GM23338 (cell line): ENCODE results near the gene MKI67. TPM values are rescaled to one million over a fixed set of nuclear protein-coding genes. Genes with fewer than 3 reads are reported as not detected.

Experiments
- ATAC-seq: fragments of 200-7000 bp; cut with Tn5 transposase; 3 replicates; pipeline ENCODE4 v1.9.1; 2020
- DNase-seq: peaks from one replicate; pipeline ENCODE4 v3.0.0-alpha.2; 2015; ENCODE audit warnings: low spot score
- H2AFZ ChIP-seq: fragments of 200-600 bp; sonication (generic); 2 replicates; pipeline ENCODE4 v1.8.0; 2016; ENCODE audit warnings: antibody characterized with exemption, mild to moderate bottlenecking, moderate library complexity
- H3F3A ChIP-seq: fragments of 200-600 bp; sonication (generic); replicated peaks from 2 replicates; pipeline ENCODE4 v1.8.0; 2017; ENCODE audit warnings: antibody characterized with exemption, mixed run types, low read depth
- H3K27ac ChIP-seq: fragments of 200-600 bp; sonication (generic); 2 replicates; pipeline ENCODE4 v1.6.1; 2016; ENCODE audit warnings: low read depth
- H3K27me3 ChIP-seq: fragments of 200-600 bp; sonication (generic); 2 replicates; pipeline ENCODE4 v1.8.0; 2016; ENCODE audit warnings: mild to moderate bottlenecking, mixed run types, moderate library complexity; ENCODE audit not compliant: insufficient read depth
- H3K36me3 ChIP-seq: fragments of 200-600 bp; sonication (generic); 2 replicates; pipeline ENCODE4 v1.8.0; 2016; ENCODE audit warnings: mild to moderate bottlenecking; ENCODE audit not compliant: insufficient read depth
- H3K4me1 ChIP-seq: fragments of 200-600 bp; sonication (generic); 2 replicates; pipeline ENCODE4 v1.8.0; 2016; ENCODE audit warnings: mild to moderate bottlenecking, moderate library complexity; ENCODE audit not compliant: insufficient read depth
- H3K4me2 ChIP-seq: fragments of 200-600 bp; sonication (generic); 2 replicates; pipeline ENCODE4 v1.7.1; 2017; ENCODE audit warnings: mixed run types
- H3K4me3 ChIP-seq: fragments of 200-600 bp; sonication (generic); 2 replicates; pipeline ENCODE4 v1.6.1; 2016; ENCODE audit warnings: mixed run types
- H3K79me2 ChIP-seq: fragments of 200-600 bp; sonication (generic); replicated peaks from 2 replicates; pipeline ENCODE4 v1.8.0; 2017; ENCODE audit warnings: mild to moderate bottlenecking; ENCODE audit not compliant: insufficient read depth
- H3K9me2 ChIP-seq: fragments of 200-600 bp; sonication (generic); 2 replicates; pipeline ENCODE4 v1.8.0; 2017; ENCODE audit not compliant: insufficient read depth
- H4K20me1 ChIP-seq: fragments of 200-600 bp; sonication (generic); replicated peaks from 2 replicates; pipeline ENCODE4 v1.8.0; 2017; ENCODE audit warnings: mild to moderate bottlenecking; ENCODE audit not compliant: insufficient read depth
- H3K27ac Mint-ChIP-seq: 2 replicates; pipeline ENCODE4 v1.8.0; 2020; ENCODE audit warnings: inconsistent platforms, mild to moderate bottlenecking, moderate library complexity, mixed read lengths
- H3K27me3 Mint-ChIP-seq: 3 replicates; pipeline ENCODE4 v1.8.0; 2022; ENCODE audit warnings: low read depth, mild to moderate bottlenecking, moderate library complexity, mixed read lengths, inconsistent platforms; ENCODE audit not compliant: insufficient read depth, poor library complexity
- H3K36me3 Mint-ChIP-seq: 3 replicates; pipeline ENCODE4 v1.8.0; 2021; ENCODE audit warnings: low read depth, mild to moderate bottlenecking, inconsistent platforms, moderate library complexity, mixed read lengths
- H3K4me1 Mint-ChIP-seq: 3 replicates; pipeline ENCODE4 v1.8.0; 2020; ENCODE audit warnings: mild to moderate bottlenecking, inconsistent platforms, mixed read lengths
- H3K4me3 Mint-ChIP-seq: 3 replicates; pipeline ENCODE4 v1.8.0; 2021; ENCODE audit warnings: moderate library complexity, mild to moderate bottlenecking, inconsistent platforms, mixed read lengths
- H3K9me3 Mint-ChIP-seq: 3 replicates; pipeline ENCODE4 v1.8.0; 2020; ENCODE audit warnings: moderate library complexity, mild to moderate bottlenecking, inconsistent platforms, mixed read lengths
- CREB1 ChIP-seq: fragments of 250-450 bp; sonication (Bioruptor Pico); IDR thresholded peaks from 2 replicates; pipeline ENCODE4 v1.5.0; 2020; ENCODE audit warnings: low read depth, mild to moderate bottlenecking, moderate library complexity
- CTCF ChIP-seq, 2 experiments: fragments of 200-600 bp in 1 of 2; sonication (generic) in 1 of 2; conservative IDR thresholded peaks; 2 replicates each; pipeline versions ENCODE4 v1.5.1 to v1.6.1; 2016 to 2017; ENCODE audit warnings: antibody characterized with exemption in 2 of 2, low read depth in 2 of 2, mild to moderate bottlenecking in 2 of 2, moderate library complexity in 1 of 2
- EZH2 ChIP-seq: fragments of 200-600 bp; sonication (generic); IDR thresholded peaks from one replicate; pipeline ENCODE4 v1.8.0; 2017; ENCODE audit warnings: antibody characterized with exemption, mild to moderate bottlenecking, low read depth; ENCODE audit not compliant: unreplicated experiment
- EZH2phosphoT487 ChIP-seq: fragments of 200-600 bp; sonication (generic); IDR thresholded peaks from one replicate; pipeline ENCODE4 v1.8.1; 2018; ENCODE audit warnings: antibody characterized with exemption; ENCODE audit not compliant: unreplicated experiment
- JUNB ChIP-seq: IDR thresholded peaks from one replicate; pipeline ENCODE4 v1.6.1; 2016; ENCODE audit warnings: antibody characterized with exemption; ENCODE audit not compliant: unreplicated experiment
- POLR2AphosphoS5 ChIP-seq: IDR thresholded peaks from 2 replicates; pipeline ENCODE4 v1.6.1; 2016; ENCODE audit warnings: antibody characterized with exemption, low read depth
- STAT1 ChIP-seq: IDR thresholded peaks from one replicate; pipeline ENCODE4 v1.6.1; 2016; ENCODE audit warnings: antibody characterized with exemption; ENCODE audit not compliant: unreplicated experiment
- ZNF114 ChIP-seq: fragments of 250-450 bp; sonication (Bioruptor Pico); IDR thresholded peaks from 2 replicates; pipeline ENCODE4 v1.5.0; 2020; ENCODE audit warnings: mild to moderate bottlenecking, moderate library complexity
- ZNF462 ChIP-seq: fragments of 250-450 bp; sonication (Bioruptor Pico); IDR thresholded peaks from 2 replicates; pipeline ENCODE4 v1.5.0; 2020; ENCODE audit warnings: mild to moderate bottlenecking, moderate library complexity
- polyA plus RNA-seq: library from polyadenylated mRNA; unstranded; fragments of >200 nt; fragmentation: Nextera tagmentation; extraction: Ambion mirVana; gene quantifications from 2 replicates; pipeline ENCODE4 v1.2.1, GENCODE V29; 2016
- total RNA-seq: library from RNA; depleted of rRNA; stranded (reverse); fragments of >200 nt; shearing (Covaris generic); gene quantifications from 2 replicates; pipeline ENCODE4 v1.2.3, GENCODE V29; 2014
- TF ChIP-seq, protein P1 (sequence below): IDR thresholded peaks from one replicate; pipeline ENCODE4 v1.6.1; 2018; ENCODE audit warnings: antibody characterized with exemption; ENCODE audit not compliant: unreplicated experiment

Gene MKI67
- total and polyA plus RNA-seq, 2 experiments from 2014 or later, result 58.0 to 103 TPM

GRCh38 chr10:128166151-128166550, 39.9 kb upstream of the MKI67 start:
- Mint-ChIP-seq H3K27ac (no peak overlapping the region), H3K9me3 (peaks cover 3% of the 10 kb centered on the region; the same call in 1 of the 3 replicates), H3K4me3 (no peak overlapping the region), H3K27me3 (peaks cover 10% of the 10 kb centered on the region), H3K4me1 (peaks cover 9% of the 10 kb centered on the region; the same call in 2 of the 3 replicates), H3K36me3 (no peaks in the 10 kb centered on the region)
- Histone ChIP-seq H4K20me1 (no peaks in the 10 kb centered on the region), H2AFZ (no peak overlapping the region), H3F3A (no peaks in the 10 kb centered on the region), H3K4me3 (no peak overlapping the region), H3K9me2 (no peaks in the 10 kb centered on the region), H3K27me3 (no peaks in the 10 kb centered on the region), H3K79me2 (no peaks in the 10 kb centered on the region), H3K36me3 (no peaks in the 10 kb centered on the region), H3K4me1 (peaks cover 7% of the 10 kb centered on the region), H3K4me2 (no peak overlapping the region), H3K27ac (no peak overlapping the region)
- DNase-seq (no peak), ATAC-seq (no peak)
- no peak for TF ChIP-seq EZH2
- TF ChIP-seq ZNF114 (CRISPR knock-in tag), result no peak

DNA sequence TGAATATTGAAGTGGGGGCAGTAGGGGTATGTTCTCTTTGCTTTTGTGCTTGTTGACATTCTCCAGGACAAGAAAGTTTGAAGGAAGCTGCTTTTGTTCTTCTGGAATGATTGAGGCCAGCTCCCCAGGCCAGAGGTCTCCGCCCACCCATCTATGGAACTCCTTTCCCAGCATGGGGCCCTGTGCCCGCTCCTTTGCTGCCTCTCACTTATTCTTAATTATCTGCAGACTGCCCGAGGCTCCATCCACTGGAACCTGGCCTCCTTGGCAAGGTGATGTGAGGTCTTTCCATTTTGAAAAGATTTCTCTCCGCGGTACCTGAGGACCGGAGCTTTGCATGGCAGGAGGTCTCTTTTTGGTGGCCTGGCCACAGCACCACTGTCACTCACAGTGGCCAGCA, 39.3 kb upstream of the MKI67 start:
- Histone ChIP-seq H3K9me2 (no peaks in the 10 kb centered on the region), H3K27me3 (no peaks in the 10 kb centered on the region), H3F3A (no peaks in the 10 kb centered on the region), H3K4me3 (no peak overlapping the region), H4K20me1 (no peaks in the 10 kb centered on the region), H3K36me3 (no peaks in the 10 kb centered on the region), H3K4me1 (peaks cover 7% of the 10 kb centered on the region), H2AFZ (no peak overlapping the region), H3K79me2 (no peaks in the 10 kb centered on the region), H3K27ac (no peak overlapping the region), H3K4me2 (no peak overlapping the region)
- DNase-seq (no peak), ATAC-seq (no peak)
- H3K27ac Mint-ChIP-seq, result no peak overlapping the region
- peaks cover 9% of the 10 kb centered on the region; the same call in 2 of the 3 replicates for H3K4me1 Mint-ChIP-seq
- H3K36me3 Mint-ChIP-seq, result no peaks in the 10 kb centered on the region
- H3K27me3 Mint-ChIP-seq, result peaks cover 10% of the 10 kb centered on the region
- H3K4me3 Mint-ChIP-seq, result no peak overlapping the region
- no peaks in the 10 kb centered on the region for H3K9me3 Mint-ChIP-seq
- TF ChIP-seq ZNF462 (CRISPR knock-in tag) (no peak), CTCF (conservative IDR thresholded peaks at IDR 0.05; ENCODE audit: low read depth in 2 of 2) (no peak), POLR2AphosphoS5 (no peak), ZNF114 (CRISPR knock-in tag) (no peak), STAT1 (no peak), EZH2phosphoT487 (no peak), JUNB (no peak), CREB1 (CRISPR knock-in tag) (no peak)
- TF ChIP-seq, protein P1, sequence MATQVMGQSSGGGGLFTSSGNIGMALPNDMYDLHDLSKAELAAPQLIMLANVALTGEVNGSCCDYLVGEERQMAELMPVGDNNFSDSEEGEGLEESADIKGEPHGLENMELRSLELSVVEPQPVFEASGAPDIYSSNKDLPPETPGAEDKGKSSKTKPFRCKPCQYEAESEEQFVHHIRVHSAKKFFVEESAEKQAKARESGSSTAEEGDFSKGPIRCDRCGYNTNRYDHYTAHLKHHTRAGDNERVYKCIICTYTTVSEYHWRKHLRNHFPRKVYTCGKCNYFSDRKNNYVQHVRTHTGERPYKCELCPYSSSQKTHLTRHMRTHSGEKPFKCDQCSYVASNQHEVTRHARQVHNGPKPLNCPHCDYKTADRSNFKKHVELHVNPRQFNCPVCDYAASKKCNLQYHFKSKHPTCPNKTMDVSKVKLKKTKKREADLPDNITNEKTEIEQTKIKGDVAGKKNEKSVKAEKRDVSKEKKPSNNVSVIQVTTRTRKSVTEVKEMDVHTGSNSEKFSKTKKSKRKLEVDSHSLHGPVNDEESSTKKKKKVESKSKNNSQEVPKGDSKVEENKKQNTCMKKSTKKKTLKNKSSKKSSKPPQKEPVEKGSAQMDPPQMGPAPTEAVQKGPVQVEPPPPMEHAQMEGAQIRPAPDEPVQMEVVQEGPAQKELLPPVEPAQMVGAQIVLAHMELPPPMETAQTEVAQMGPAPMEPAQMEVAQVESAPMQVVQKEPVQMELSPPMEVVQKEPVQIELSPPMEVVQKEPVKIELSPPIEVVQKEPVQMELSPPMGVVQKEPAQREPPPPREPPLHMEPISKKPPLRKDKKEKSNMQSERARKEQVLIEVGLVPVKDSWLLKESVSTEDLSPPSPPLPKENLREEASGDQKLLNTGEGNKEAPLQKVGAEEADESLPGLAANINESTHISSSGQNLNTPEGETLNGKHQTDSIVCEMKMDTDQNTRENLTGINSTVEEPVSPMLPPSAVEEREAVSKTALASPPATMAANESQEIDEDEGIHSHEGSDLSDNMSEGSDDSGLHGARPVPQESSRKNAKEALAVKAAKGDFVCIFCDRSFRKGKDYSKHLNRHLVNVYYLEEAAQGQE, result no peak
